GM12878 (cell line): ENCODE data around the gene AMELX. TPM values are rescaled to one million over a fixed set of nuclear protein-coding genes. Genes with fewer than 3 reads are reported as not detected.

ENCODE experiments used
- ATAC-seq: fragments of 200-7000 bp; cut with Tn5 transposase; 3 replicates; pipeline ENCODE4 v1.9.1; 2020; ENCODE audit warnings: mild to moderate bottlenecking, moderate library complexity
- BruUV-seq: library from RNA; stranded (reverse); fragments of 400-500 nt; replicated peaks from 2 replicates; lab custom pipeline; 2021; lab: Mats Ljungman, UMichigan
- CTCF ChIA-PET: fragments of 300-600 bp; sonication (Branson Sonifier 250); formaldehyde crosslinking; extraction: SDS; loops from one replicate; lab custom pipeline; 2021; ENCODE audit warnings: inconsistent platforms; lab: Yijun Ruan, JAX
- POLR2A ChIA-PET: fragments of 350-600 bp; formaldehyde crosslinking; extraction: SDS; loops from one replicate; lab custom pipeline; 2021; ENCODE audit warnings: inconsistent platforms; lab: Charles Lee
- RAD21 ChIA-PET: fragments of 300-600 bp; sonication (Branson Sonifier 250); formaldehyde crosslinking; loops from one replicate; lab custom pipeline; 2023; ENCODE audit warnings: antibody characterized with exemption; ENCODE audit not compliant: unreplicated experiment; lab: Charles Lee
- SMC1A ChIA-PET: fragments of 300-600 bp; sonication (Branson Sonifier 250); formaldehyde crosslinking; loops from one replicate; lab custom pipeline; 2023; ENCODE audit not compliant: unreplicated experiment, uncharacterized antibody; lab: Charles Lee
- DNase-seq: peaks from one replicate; pipeline ENCODE4 v3.0.0-alpha.2; 2011; ENCODE audit warnings: low read depth, low spot score
- FAIRE-seq: peaks from 3 replicates; lab custom pipeline; 2011; peaks lifted over from hg19 to GRCh38; lab: Jason Lieb, UNC
- H2AFZ ChIP-seq: 2 replicates; pipeline ENCODE4 v1.6.0; 2011; ENCODE audit warnings: low read depth, low read length, control low read depth; ENCODE audit not compliant: control insufficient read depth
- H3K27ac ChIP-seq: 2 replicates; pipeline ENCODE4 v1.5.1; 2011; ENCODE audit warnings: control low read depth; ENCODE audit not compliant: control insufficient read depth, insufficient read depth
- H3K27me3 ChIP-seq, 2 experiments: replicated peaks in 1 of 2; 2 replicates each; pipeline versions ENCODE4 v1.6.0 to v1.6.1; 2011; ENCODE audit warnings: low read length in 1 of 2; ENCODE audit not compliant: control insufficient read depth in 2 of 2, insufficient read depth in 2 of 2
- H3K36me3 ChIP-seq, 2 experiments: 2 replicates each; pipeline ENCODE4 v1.5.1; 2011; ENCODE audit warnings: low read length in 1 of 2; ENCODE audit not compliant: control insufficient read depth in 2 of 2, insufficient read depth in 2 of 2
- H3K4me1 ChIP-seq: 2 replicates; pipeline ENCODE4 v1.6.1; 2011; ENCODE audit warnings: mild to moderate bottlenecking, low read length, moderate library complexity, mixed read lengths; ENCODE audit not compliant: control insufficient read depth, insufficient read depth
- H3K4me2 ChIP-seq: 2 replicates; pipeline ENCODE4 v1.6.0; 2011; ENCODE audit warnings: control low read depth; ENCODE audit not compliant: control insufficient read depth, insufficient read depth
- H3K4me3 ChIP-seq: fragments of 200-600 bp; sonication (generic); 2 replicates; pipeline ENCODE4 v1.5.1; 2016
- H3K79me2 ChIP-seq: 2 replicates; pipeline ENCODE4 v1.6.0; 2011; ENCODE audit warnings: low read length; ENCODE audit not compliant: control insufficient read depth, insufficient read depth
- H3K9ac ChIP-seq: 2 replicates; pipeline ENCODE4 v1.8.0; 2011; ENCODE audit warnings: low read length, control low read depth, mixed read lengths; ENCODE audit not compliant: control insufficient read depth, insufficient read depth
- H3K9me3 ChIP-seq: replicated peaks from 3 replicates; pipeline ENCODE4 v1.5.1; 2011; ENCODE audit warnings: mild to moderate bottlenecking, low read length; ENCODE audit not compliant: control insufficient read depth, insufficient read depth
- H4K20me1 ChIP-seq: 2 replicates; pipeline ENCODE4 v1.6.0; 2011; ENCODE audit not compliant: control insufficient read depth, insufficient read depth
- ATF3 ChIP-seq: IDR thresholded peaks from 2 replicates; pipeline ENCODE4 v1.6.1; 2011; ENCODE audit warnings: low read depth, mild to moderate bottlenecking, low read length, moderate library complexity, borderline replicate concordance; ENCODE audit errors: extremely low read depth
- BCL11A ChIP-seq: IDR thresholded peaks from 2 replicates; pipeline ENCODE4 v1.6.1; 2011; ENCODE audit warnings: low read depth, low read length
- IKZF2 ChIP-seq, 2 experiments: fragments of 450-650 bp; IDR thresholded peaks; 2 replicates each; pipeline ENCODE4 v1.6.1; 2017; ENCODE audit warnings: mild to moderate bottlenecking in 2 of 2, moderate library complexity in 2 of 2
- IRF4 ChIP-seq: IDR thresholded peaks from 2 replicates; pipeline ENCODE4 v1.6.1; 2011; ENCODE audit warnings: low read depth, low read length
- SREBF2 ChIP-seq: IDR thresholded peaks from 2 replicates; pipeline ENCODE4 v1.6.1; 2012; ENCODE audit warnings: mild to moderate bottlenecking, low read length
- ZBTB40 ChIP-seq: fragments of 450-650 bp; IDR thresholded peaks from 2 replicates; pipeline ENCODE4 v1.6.1; 2016; ENCODE audit warnings: mild to moderate bottlenecking, moderate library complexity, borderline replicate concordance
- ZNF274 ChIP-seq: IDR thresholded peaks from one replicate; pipeline ENCODE4 v1.8.0; 2011; ENCODE audit not compliant: insufficient read length, insufficient read depth
- WGBS: methylation state at CpG from one replicate; pipeline ENCODE4 v1.1.6; 2016; ENCODE audit warnings: low lambda C conversion rate; ENCODE audit not compliant: insufficient replicate concordance, insufficient coverage; ENCODE audit errors: missing lambda C conversion rate; 5-methylcytosine and 5-hydroxymethylcytosine counted together
- in situ Hi-C: fragments of 300-500 bp; cut with MboI; formaldehyde crosslinking; loops from 9 replicates; pipeline ENCODE4 v1.14.3; 2018; ENCODE audit warnings: mixed read lengths
- intact Hi-C: fragments of 100-400 bp; cut with micrococcal nuclease; formaldehyde crosslinking; loops from one replicate; pipeline ENCODE4 v1.14.2; 2022; ENCODE audit not compliant: unreplicated experiment
- polyA plus RNA-seq, 11 experiments: library from polyadenylated mRNA; depleted of rRNA in 4 of 11; unstranded in 6 of 11; stranded (reverse) in 5 of 11; fragments of >200 nt; fragmentation: Nextera tagmentation in 4 of 11; fragmentation: Illumina TruSeq in 1 of 11; extraction: Ambion mirVana in 4 of 11; extraction: Trizol in 1 of 11; gene quantifications; 1 replicate in 1 of 11; 2 replicates in 10 of 11; pipeline versions ENCODE4 v1.2.1 to v1.2.3, GENCODE V29; 2011 to 2016; ENCODE audit warnings: inconsistent platforms in 2 of 11, missing spikeins in 2 of 11, low read depth in 1 of 11
- total RNA-seq, 4 experiments: library from RNA; depleted of rRNA in 3 of 4; stranded (reverse); fragments of >200 nt in 3 of 4; fragmentation: Illumina TruSeq in 1 of 4; extraction: Trizol in 1 of 4; gene quantifications; 2 replicates each; pipeline versions ENCODE4 v1.2.1 to v1.2.3, GENCODE V29; 2013 to 2021

The AMELX gene
- total and polyA plus RNA-seq, 10 of the 15 experiments (the other 5 are each of a cell fraction or from before 2014, with no cell fraction given): not detected

- TF ChIP-seq IRF4 (no peak), ZBTB40 (no peak), IKZF2 (IDR thresholded peaks at IDR 0.05) (peak in 1 of 2 experiments; percentile 22; a peak in 1 of 4 replicates), BCL11A (0 out of 2 replicates have a peak, but pooled peaks have one; percentile 23), SREBF2 (no peak), ZNF274 (no peak), ATF3 (no peak)
- TF ChIP-seq, all 136 proteins: peak for 2
- POLR2A ChIA-PET: no interaction called here
- SMC1A ChIA-PET: no interaction called here
- Histone ChIP-seq H3K4me3 (no peak overlapping the region), H3K36me3 (no peaks in the 10 kb centered on the region), H4K20me1 (no peaks in the 10 kb centered on the region), H2AFZ (no peak overlapping the region), H3K79me2 (no peaks in the 10 kb centered on the region), H3K4me2 (no peak overlapping the region), H3K27me3 (no peaks in the 10 kb centered on the region; a peak in 1 of 4 replicates), H3K4me1 (no peaks in the 10 kb centered on the region), H3K27ac (no peak overlapping the region), H3K9ac (no peak overlapping the region), H3K9me3 (no peaks in the 10 kb centered on the region)
- DNase-seq: no peak
- RAD21 ChIA-PET: no interaction called here
- intact Hi-C loops (loop anchor here (5.0 kb wide), 1 partner anchor 177 kb away; no protein-coding TSS in a partner anchor), in situ Hi-C loops (no loop called here)
- no peak for ATAC-seq
- WGBS: 4% methylated on average over 1 of the region's 1 CpG
- CTCF ChIA-PET: no interaction called here
- no TSS peak for BruUV-seq
- FAIRE-seq: no peak
Measured at GRCh38 chrX:11264925-11265324, 28.3 kb upstream of the AMELX start.
